Measurements from ENCODE around the gene NHS. TPM values are rescaled to one million over a fixed set of nuclear protein-coding genes. Genes with fewer than 3 reads are reported as not detected.

The NHS gene
- total RNA-seq, 1 donor from 2014 or later: 12.1 TPM

DNA sequence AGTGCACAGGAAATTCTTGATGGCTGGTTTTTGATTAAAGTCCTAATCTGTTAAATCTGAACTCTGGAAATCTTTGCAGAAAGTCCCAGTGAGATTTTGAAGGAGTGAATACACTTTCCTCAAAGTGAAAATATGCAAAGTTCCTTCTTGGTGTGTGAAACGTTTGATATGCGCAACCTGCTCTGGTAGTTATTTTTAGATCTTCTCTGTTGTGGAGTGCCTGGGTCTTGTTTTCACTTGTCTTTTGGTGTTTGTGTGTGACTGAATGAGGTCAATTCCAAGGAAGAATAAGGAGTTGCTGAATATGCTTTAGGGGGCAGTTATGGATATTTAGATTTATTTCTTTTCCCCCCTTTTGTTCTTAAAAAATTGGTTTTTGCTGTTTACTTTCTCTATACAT lies 404.0 kb downstream of the NHS start:
- Histone ChIP-seq H3K4me2 (no peak overlapping the region), H3K4me3 (no peak overlapping the region), H3K79me2 (ENCODE audit: low read depth) (no peaks in the 10 kb centered on the region), H3K27ac (no peak overlapping the region), H3K27me3 (peaks cover 2% of the 10 kb centered on the region), H3K36me3 (no peaks in the 10 kb centered on the region), H3K9me3 (ENCODE audit: low read depth) (no peaks in the 10 kb centered on the region), H3K9ac (no peak overlapping the region), H4K20me1 (ENCODE audit: low read depth) (no peaks in the 10 kb centered on the region), H3K4me1 (no peaks in the 10 kb centered on the region), H3F3A (ENCODE audit: low read depth) (no peaks in the 10 kb centered on the region), H2AFZ (replicated peaks) (no peak overlapping the region)
- Mint-ChIP-seq H3K9me3 (peaks cover 2% of the 10 kb centered on the region), H3K36me3 (no peaks in the 10 kb centered on the region), H3K27me3 (ENCODE audit: insufficient read depth, low read depth) (peaks cover 3% of the 10 kb centered on the region), H3K27ac (no peak overlapping the region), H3K4me3 (no peak overlapping the region), H3K4me1 (no peaks in the 10 kb centered on the region)
- TF ChIP-seq, protein P1, sequence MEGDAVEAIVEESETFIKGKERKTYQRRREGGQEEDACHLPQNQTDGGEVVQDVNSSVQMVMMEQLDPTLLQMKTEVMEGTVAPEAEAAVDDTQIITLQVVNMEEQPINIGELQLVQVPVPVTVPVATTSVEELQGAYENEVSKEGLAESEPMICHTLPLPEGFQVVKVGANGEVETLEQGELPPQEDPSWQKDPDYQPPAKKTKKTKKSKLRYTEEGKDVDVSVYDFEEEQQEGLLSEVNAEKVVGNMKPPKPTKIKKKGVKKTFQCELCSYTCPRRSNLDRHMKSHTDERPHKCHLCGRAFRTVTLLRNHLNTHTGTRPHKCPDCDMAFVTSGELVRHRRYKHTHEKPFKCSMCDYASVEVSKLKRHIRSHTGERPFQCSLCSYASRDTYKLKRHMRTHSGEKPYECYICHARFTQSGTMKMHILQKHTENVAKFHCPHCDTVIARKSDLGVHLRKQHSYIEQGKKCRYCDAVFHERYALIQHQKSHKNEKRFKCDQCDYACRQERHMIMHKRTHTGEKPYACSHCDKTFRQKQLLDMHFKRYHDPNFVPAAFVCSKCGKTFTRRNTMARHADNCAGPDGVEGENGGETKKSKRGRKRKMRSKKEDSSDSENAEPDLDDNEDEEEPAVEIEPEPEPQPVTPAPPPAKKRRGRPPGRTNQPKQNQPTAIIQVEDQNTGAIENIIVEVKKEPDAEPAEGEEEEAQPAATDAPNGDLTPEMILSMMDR (IDR thresholded peaks at IDR 0.05): no peak
- no peak for TF ChIP-seq EZH2phosphoT487 (IDR thresholded peaks at IDR 0.05)
- TF ChIP-seq EZH2 (IDR thresholded peaks at IDR 0.05): no peak
- DNase-seq (ENCODE audit: low spot score): no peak

DNA sequence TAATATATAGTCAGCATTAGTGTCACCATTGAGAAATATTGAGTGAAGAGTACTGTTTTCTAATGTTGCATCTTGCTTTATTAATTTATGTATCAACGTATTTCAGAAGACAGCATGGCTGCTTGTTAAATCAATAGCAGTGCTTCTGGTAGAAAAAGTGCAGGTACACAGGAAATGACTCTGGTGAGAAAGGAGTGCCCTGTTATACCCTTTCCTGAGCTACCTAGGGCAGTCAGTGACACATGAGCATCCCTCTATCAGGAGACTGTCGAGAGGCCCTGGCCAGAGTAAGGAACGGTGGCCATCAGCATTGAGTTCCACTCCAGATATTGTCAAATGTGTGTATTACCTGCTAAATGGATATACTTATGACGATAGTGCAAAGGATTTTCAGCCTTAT lies 404.4 kb downstream of the NHS start:
- TF ChIP-seq EZH2phosphoT487 (IDR thresholded peaks at IDR 0.05) (no peak), EZH2 (IDR thresholded peaks at IDR 0.05) (no peak)
- TF ChIP-seq, protein P1 (IDR thresholded peaks at IDR 0.05): no peak
- Histone ChIP-seq H3K9me3 (ENCODE audit: low read depth) (no peaks in the 10 kb centered on the region), H3K4me1 (no peaks in the 10 kb centered on the region), H3K27me3 (no peaks in the 10 kb centered on the region), H3K27ac (no peak overlapping the region), H3F3A (ENCODE audit: low read depth) (no peaks in the 10 kb centered on the region), H4K20me1 (ENCODE audit: low read depth) (no peaks in the 10 kb centered on the region), H3K36me3 (no peaks in the 10 kb centered on the region), H3K9ac (no peak overlapping the region), H3K79me2 (ENCODE audit: low read depth) (no peaks in the 10 kb centered on the region), H2AFZ (replicated peaks) (no peak overlapping the region), H3K4me3 (no peak overlapping the region), H3K4me2 (no peak overlapping the region)
- H3K4me1 Mint-ChIP-seq: no peaks in the 10 kb centered on the region
- H3K4me3 Mint-ChIP-seq: no peak overlapping the region
- H3K36me3 Mint-ChIP-seq: no peaks in the 10 kb centered on the region
- no peak for DNase-seq (ENCODE audit: low spot score)
- no peak overlapping the region for H3K27ac Mint-ChIP-seq
- peaks cover 3% of the 10 kb centered on the region for H3K27me3 Mint-ChIP-seq (ENCODE audit: insufficient read depth, low read depth)
- peaks cover 2% of the 10 kb centered on the region for H3K9me3 Mint-ChIP-seq

Small RNA genes within 50 kb of the gene (microRNA-seq; reads per million reads assigned to microRNA genes)
- not detected for gene MIR4768

Small RNA genes within 50 kb of the gene (small RNA-seq; reads per million reads assigned to genes)
- gene MIR4768 (not detected), gene RF01210 (not detected)

Measured in neural progenitor cell (in vitro differentiated cells).